ENCODE data around the gene BLOC1S3. TPM values are rescaled to one million over a fixed set of nuclear protein-coding genes. Genes with fewer than 3 reads are reported as not detected.
A peak's percentile ranks its signal among the peaks of the same experiment; 100 is the strongest.

BLOC1S3 gene
- total RNA-seq, 3 donors from 2014 or later = 12.3 to 15.5 (median 14.5) TPM

DNA sequence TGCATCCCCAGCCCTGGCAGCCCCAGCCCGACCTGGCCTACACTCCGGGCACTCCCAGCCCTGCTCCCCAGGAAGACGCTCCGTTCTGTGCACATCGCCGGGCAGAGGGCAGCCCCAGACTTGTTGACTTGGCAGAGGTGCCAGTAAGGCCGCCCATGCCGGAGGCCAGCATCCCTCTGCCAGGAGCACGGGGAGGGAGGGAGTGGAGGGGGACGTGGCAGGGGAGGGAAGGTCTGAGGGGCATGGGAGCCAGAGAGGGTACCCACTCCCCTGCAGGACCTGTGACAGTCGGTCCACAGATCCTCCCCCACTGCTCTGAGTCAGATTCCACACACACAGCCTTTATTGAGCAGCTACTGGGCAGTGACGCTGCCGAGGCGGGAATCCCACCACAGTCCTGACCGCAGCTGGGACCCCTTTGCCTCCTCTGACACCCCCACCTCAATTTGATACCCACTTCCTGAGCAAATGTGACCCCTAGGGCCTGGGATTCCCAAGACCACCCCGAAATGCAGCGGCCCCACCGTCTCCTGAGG, 15.9 kb upstream of the BLOC1S3 start:
- Mint-ChIP-seq H3K9me3 (no peaks in the 10 kb centered on the region), H3K4me3 (no peak overlapping the region), H3K36me3 (ENCODE audit: insufficient read depth) (no peaks in the 10 kb centered on the region), H3K4me1 (ENCODE audit: low read depth) (peaks cover 21% of the 10 kb centered on the region), H3K27me3 (ENCODE audit: low read depth) (peaks cover 10% of the 10 kb centered on the region)
- no peak for DNase-seq
- no peak for ATAC-seq

GRCh38 chr19:45163156-45163555, 15.4 kb upstream of the BLOC1S3 start:
- no peak for ATAC-seq
- Mint-ChIP-seq H3K36me3 (ENCODE audit: insufficient read depth) (no peaks in the 10 kb centered on the region), H3K27me3 (ENCODE audit: low read depth) (peaks cover 5% of the 10 kb centered on the region), H3K9me3 (no peaks in the 10 kb centered on the region), H3K4me3 (no peak overlapping the region), H3K4me1 (ENCODE audit: low read depth) (peaks cover 21% of the 10 kb centered on the region)
- DNase-seq = no peak

GRCh38 chr19:45163751-45164460, 14.7 kb upstream of the BLOC1S3 start:
- ATAC-seq = peak in 1 of 2 donors; percentile 8
- DNase-seq = no peak
- Mint-ChIP-seq H3K9me3 (no peaks in the 10 kb centered on the region), H3K4me3 (no peak overlapping the region), H3K36me3 (ENCODE audit: insufficient read depth) (no peaks in the 10 kb centered on the region), H3K27me3 (ENCODE audit: low read depth) (peaks cover 2% of the 10 kb centered on the region), H3K4me1 (ENCODE audit: low read depth) (peaks cover 23% of the 10 kb centered on the region)

- ATAC-seq = peak; percentile 82 to 93
- peaks cover 2% of the 10 kb centered on the region for H3K27me3 Mint-ChIP-seq (ENCODE audit: low read depth)
- peaks cover 24% of the 10 kb centered on the region for H3K4me1 Mint-ChIP-seq (ENCODE audit: low read depth)
- H3K9me3 Mint-ChIP-seq = no peaks in the 10 kb centered on the region
- H3K36me3 Mint-ChIP-seq (ENCODE audit: insufficient read depth) = no peaks in the 10 kb centered on the region
- no peak for DNase-seq
- H3K4me3 Mint-ChIP-seq = no peak overlapping the region
These were observed 13.8 kb upstream of the BLOC1S3 start for GRCh38 chr19:45164577-45165335.

GRCh38 chr19:45166723-45167252, 11.8 kb upstream of the BLOC1S3 start:
- H3K36me3 Mint-ChIP-seq (ENCODE audit: insufficient read depth) = no peaks in the 10 kb centered on the region
- ATAC-seq (no peak), DNase-seq (no peak)
- H3K4me3 Mint-ChIP-seq = no peak overlapping the region
- no peaks in the 10 kb centered on the region for H3K9me3 Mint-ChIP-seq
- peaks cover 43% of the 10 kb centered on the region for H3K4me1 Mint-ChIP-seq (ENCODE audit: low read depth)
- no peaks in the 10 kb centered on the region for H3K27me3 Mint-ChIP-seq (ENCODE audit: low read depth)

DNA sequence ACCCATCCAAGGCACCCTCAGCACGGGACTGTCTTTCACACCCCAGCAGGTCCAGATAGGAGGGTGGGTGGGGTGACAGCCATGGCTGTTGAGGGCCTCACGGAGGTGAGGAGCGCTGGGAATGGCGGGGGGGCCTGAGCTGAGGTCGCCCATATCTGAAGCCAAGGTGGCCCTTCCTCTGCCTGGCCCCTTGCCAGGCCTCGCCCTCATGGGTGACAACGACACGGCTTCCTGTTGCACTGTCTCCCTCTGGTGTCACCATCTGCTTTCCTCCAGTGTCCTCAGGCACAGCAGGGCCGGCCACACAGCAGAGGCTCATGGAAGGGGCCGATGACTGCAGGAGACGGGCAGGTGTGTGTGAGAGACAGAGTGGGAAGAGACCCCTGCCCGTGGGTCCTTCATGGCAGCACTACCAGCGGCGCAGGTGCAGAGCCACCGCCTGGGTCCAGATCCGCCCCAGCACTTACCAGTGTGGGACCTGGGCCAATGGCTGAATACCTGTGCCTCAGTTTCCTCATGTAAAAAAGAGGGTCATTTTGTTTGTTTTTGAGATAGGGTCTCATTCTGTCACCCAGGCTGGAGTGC, 9.7 kb upstream of the BLOC1S3 start:
- Mint-ChIP-seq H3K36me3 (ENCODE audit: insufficient read depth) (no peaks in the 10 kb centered on the region), H3K4me1 (ENCODE audit: low read depth) (peaks cover 53% of the 10 kb centered on the region), H3K9me3 (no peaks in the 10 kb centered on the region), H3K27me3 (ENCODE audit: low read depth) (no peaks in the 10 kb centered on the region), H3K4me3 (no peak overlapping the region)
- DNase-seq (no peak), ATAC-seq (no peak)

GRCh38 chr19:45169602-45170001, 9.0 kb upstream of the BLOC1S3 start:
- no peak overlapping the region for H3K4me3 Mint-ChIP-seq
- H3K36me3 Mint-ChIP-seq (ENCODE audit: insufficient read depth) = no peaks in the 10 kb centered on the region
- no peak for ATAC-seq
- H3K9me3 Mint-ChIP-seq = no peaks in the 10 kb centered on the region
- H3K4me1 Mint-ChIP-seq (ENCODE audit: low read depth) = peaks cover 50% of the 10 kb centered on the region
- DNase-seq = no peak
- H3K27me3 Mint-ChIP-seq (ENCODE audit: low read depth) = no peaks in the 10 kb centered on the region

DNA sequence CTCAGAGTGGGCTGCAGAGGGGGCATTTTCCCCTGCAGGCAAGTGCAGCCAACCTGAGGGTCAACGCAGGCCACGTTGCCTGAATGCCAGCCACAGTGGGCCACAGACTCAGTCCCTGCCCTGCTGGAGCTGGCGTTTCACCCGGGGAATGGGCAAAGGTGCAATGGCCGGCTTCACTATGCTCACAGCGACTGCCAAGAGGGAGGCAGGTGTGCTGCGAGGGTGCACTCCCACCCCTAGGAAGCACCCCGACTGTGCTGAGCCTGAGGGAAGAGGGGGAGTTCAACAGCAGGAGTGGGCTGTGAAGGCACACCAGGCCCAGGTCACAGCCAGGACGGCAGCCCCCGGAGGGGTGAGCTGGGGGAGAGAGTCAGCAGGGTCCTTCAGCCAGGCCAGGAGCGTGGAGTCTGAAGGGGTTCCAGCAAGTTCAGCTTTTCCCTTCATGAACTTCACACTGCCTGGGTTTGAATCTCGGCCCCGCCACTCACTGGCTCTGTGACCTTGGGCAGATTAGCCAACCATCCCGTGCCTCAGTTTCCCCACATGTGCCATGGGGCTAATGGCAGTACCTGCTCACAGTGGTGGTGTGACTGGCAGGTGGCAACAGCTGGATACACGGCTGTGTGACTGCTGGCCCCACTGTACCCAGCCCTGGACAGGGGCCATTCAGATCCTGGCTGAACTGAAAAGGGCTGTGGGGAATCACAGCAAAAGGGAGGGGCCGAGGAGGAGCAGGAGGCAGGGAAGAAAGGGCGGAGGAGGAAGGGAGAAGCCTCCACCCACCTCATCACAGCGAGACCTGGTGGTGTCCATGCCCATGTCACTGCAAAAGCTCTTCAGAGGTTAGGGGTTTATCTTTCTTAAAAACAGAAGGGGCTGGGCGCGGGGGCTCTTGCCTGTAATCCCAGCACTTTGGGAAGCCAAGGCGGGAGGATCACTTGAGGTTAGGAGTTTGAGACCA, 8.2 kb upstream of the BLOC1S3 start:
- Mint-ChIP-seq H3K9me3 (no peaks in the 10 kb centered on the region), H3K27me3 (ENCODE audit: low read depth) (no peaks in the 10 kb centered on the region), H3K4me3 (no peak overlapping the region), H3K4me1 (ENCODE audit: low read depth) (peaks cover 48% of the 10 kb centered on the region), H3K36me3 (ENCODE audit: insufficient read depth) (no peaks in the 10 kb centered on the region)
- ATAC-seq (no peak), DNase-seq (no peak)

DNA sequence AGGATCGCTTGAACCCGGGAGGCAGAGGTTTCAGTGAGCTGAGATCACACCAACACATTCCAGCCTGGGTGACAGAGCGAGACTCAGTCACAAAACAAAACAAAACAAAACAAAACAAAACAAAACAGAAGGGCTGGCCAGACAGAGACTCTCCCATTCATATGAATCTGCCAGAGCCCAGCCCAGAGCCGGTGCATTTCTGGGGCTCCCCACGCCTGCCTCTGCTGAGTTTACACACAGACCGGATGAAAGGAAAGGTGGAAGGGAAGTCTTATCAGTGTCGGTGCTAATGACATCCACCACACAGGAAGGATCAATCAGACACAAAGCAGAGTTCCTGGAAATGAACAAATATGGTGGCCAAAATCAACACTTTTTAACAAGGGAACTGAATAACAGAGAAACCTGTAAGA, 7.4 kb upstream of the BLOC1S3 start:
- Mint-ChIP-seq H3K4me3 (peak overlapping the region; percentile 72), H3K9me3 (no peaks in the 10 kb centered on the region), H3K27me3 (ENCODE audit: low read depth) (no peaks in the 10 kb centered on the region), H3K4me1 (ENCODE audit: low read depth) (peaks cover 51% of the 10 kb centered on the region), H3K36me3 (ENCODE audit: insufficient read depth) (no peaks in the 10 kb centered on the region)
- peak; percentile 39 for DNase-seq
- ATAC-seq = peak; percentile 74 to 83

GRCh38 chr19:45172173-45172572, 6.4 kb upstream of the BLOC1S3 start:
- ATAC-seq (peak; percentile 54 to 60), DNase-seq (no peak)
- Mint-ChIP-seq H3K4me1 (ENCODE audit: low read depth) (peaks cover 49% of the 10 kb centered on the region), H3K9me3 (no peaks in the 10 kb centered on the region), H3K36me3 (ENCODE audit: insufficient read depth) (no peaks in the 10 kb centered on the region), H3K27me3 (ENCODE audit: low read depth) (no peaks in the 10 kb centered on the region), H3K4me3 (no peak overlapping the region)

DNA sequence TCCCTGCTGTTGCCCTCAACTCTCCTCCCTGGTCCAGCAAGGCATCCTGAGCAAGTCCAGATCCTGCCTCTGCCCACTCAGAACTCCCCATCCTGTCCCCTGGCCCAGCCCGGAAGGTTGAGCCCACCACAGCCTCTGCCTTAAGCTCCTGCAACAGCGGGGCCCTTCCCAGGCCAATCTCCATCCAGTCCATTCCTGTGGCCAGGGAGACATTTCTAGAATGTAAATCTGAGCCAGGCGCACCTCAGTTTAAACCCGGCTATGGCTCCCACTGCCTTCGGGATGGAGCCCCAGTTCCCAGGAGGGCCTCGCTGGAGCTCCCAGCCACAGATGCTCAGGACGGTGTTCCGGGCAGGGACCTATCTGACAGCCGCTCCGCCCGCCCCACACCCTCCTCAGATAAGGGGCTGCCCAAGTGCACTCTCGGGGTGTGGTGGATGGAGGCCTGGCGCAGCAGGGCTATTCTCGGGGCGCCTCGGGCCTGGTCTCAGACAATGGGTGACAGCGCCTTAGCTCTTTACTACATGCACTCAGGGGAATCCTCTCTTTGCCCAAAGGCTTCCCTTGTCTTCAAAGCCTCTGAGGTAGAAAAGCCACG, 5.9 kb upstream of the BLOC1S3 start:
- Mint-ChIP-seq H3K9me3 (no peaks in the 10 kb centered on the region), H3K27me3 (ENCODE audit: low read depth) (no peaks in the 10 kb centered on the region), H3K4me3 (no peak overlapping the region), H3K4me1 (ENCODE audit: low read depth) (peaks cover 51% of the 10 kb centered on the region), H3K36me3 (ENCODE audit: insufficient read depth) (no peaks in the 10 kb centered on the region)
- ATAC-seq (no peak), DNase-seq (no peak)

GRCh38 chr19:45173816-45174215, 4.8 kb upstream of the BLOC1S3 start:
- no peaks in the 10 kb centered on the region for H3K36me3 Mint-ChIP-seq (ENCODE audit: insufficient read depth)
- no peaks in the 10 kb centered on the region for H3K27me3 Mint-ChIP-seq (ENCODE audit: low read depth)
- no peak for ATAC-seq
- H3K4me1 Mint-ChIP-seq (ENCODE audit: low read depth) = peaks cover 52% of the 10 kb centered on the region
- DNase-seq = no peak
- H3K9me3 Mint-ChIP-seq = no peaks in the 10 kb centered on the region
- no peak overlapping the region for H3K4me3 Mint-ChIP-seq
